Measurements from ENCODE around the gene A4GALT.

DNA sequence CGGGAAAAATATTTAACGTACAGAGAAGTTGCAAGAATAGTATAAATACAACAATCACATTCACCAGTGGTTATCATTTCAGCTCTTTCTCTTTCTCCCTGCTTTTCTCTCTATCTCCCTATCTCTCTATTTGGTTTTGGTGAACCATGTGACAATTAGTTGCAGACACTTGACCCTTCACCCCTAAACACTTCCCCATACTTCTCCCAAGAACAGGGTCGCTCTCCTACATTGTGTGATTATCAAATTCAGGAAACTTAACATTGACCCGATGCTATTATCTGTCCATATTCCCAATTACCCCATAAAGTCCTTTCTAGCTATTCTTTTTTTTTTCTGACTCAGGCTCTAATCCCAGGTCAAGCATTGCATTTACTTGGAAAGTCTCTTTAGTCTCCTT is 66.7 kb downstream of the A4GALT start:
- no peak for TF ChIP-seq POLR2A (IDR thresholded peaks at IDR 0.05)
- TF ChIP-seq, protein P1, sequence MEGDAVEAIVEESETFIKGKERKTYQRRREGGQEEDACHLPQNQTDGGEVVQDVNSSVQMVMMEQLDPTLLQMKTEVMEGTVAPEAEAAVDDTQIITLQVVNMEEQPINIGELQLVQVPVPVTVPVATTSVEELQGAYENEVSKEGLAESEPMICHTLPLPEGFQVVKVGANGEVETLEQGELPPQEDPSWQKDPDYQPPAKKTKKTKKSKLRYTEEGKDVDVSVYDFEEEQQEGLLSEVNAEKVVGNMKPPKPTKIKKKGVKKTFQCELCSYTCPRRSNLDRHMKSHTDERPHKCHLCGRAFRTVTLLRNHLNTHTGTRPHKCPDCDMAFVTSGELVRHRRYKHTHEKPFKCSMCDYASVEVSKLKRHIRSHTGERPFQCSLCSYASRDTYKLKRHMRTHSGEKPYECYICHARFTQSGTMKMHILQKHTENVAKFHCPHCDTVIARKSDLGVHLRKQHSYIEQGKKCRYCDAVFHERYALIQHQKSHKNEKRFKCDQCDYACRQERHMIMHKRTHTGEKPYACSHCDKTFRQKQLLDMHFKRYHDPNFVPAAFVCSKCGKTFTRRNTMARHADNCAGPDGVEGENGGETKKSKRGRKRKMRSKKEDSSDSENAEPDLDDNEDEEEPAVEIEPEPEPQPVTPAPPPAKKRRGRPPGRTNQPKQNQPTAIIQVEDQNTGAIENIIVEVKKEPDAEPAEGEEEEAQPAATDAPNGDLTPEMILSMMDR (IDR thresholded peaks at IDR 0.05), result no peak

Measured in heart left ventricle (tissue), 13 donors.